Hematopoietic multipotent progenitor cell treated with erythropoietin and hydrocortisone succinate and interleukin-3 and kit ligand, for 4 days (in vitro differentiated cells): Measurements from ENCODE around the gene DHTKD1.
"Not testable (repeated sequence)": the region's sequence is repeated elsewhere in the genome, so short reads cannot be mapped to it uniquely, and the experiment has no call there.

Source experiments
- DNase-seq: peaks from one replicate; pipeline ENCODE4 v3.0.0-alpha.2; 2015

The DHTKD1 gene

DNA sequence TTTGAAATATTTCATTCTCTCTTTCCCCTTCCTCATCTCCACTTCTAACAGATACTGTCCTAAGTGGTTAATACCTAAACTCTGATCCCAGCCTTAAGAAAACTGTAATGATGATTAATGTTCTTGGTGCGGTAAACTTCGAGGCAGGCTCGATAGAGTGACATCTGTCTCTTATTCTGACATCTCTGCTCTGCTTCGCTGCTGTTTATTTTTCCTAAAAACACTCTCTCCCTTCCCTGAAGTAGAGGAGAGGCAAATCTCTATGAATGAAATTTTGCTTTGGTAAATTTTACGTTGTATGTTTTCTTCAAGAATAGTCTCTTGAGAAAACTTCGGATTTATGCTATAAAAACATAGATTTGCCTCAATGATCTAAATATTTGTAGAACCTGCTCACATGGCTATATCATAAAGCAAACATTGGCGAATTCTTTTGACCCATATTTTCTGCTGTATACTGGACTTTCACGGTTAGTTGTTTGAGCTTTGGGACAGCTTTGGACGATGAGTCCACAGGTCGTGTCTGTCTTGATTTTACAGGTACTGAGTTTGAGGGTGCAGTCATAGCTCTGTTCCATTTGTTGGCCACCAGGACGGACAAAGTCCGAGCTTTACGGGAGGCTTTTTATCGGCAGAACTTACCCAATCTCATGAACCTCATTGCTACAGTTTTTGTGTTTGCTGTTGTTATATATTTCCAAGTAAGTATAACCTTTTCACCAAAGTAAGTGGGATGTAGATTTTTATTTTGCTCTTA is 87.8 kb downstream of the DHTKD1 start:
- DNase-seq: no peak

DNA sequence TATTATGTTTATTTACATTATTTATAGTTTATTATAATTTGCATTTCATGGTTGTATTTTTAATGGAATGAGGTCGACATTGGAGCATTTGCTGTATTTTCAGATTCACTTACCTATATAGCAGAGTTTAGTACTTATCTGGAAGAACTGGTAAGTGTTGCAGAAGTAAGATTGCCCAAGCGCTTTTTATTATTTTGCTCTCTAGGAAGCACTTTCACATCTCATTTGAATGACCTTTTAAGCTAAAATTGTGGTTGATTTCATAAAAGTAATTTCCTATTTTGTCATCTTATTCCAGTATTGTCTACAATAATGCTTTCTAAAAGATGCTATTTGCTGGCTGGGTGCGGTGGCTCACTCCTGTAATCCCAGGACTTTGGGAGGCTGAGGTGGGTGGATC is 89.4 kb downstream of the DHTKD1 start:
- DNase-seq: peak; percentile 35

DNA sequence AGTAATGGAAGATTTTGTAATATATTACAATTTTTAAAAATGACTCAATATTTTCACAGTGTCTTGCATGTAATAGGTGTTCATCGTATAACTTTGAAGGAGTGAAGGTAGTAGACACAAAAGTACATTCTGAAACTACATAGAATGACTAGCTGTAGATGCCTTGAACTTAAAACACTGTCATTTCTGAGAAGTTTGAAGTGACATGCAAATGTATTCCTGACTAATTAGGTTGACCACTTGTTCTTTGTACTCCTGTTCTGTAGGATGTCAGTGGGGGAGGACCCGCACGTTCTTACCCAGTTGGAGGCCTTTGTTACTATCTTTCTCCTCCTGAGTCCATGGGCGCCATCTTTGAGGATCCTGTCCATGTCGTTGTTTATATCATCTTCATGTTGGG is 91.9 kb downstream of the DHTKD1 start:
- DNase-seq: no peak

DNA sequence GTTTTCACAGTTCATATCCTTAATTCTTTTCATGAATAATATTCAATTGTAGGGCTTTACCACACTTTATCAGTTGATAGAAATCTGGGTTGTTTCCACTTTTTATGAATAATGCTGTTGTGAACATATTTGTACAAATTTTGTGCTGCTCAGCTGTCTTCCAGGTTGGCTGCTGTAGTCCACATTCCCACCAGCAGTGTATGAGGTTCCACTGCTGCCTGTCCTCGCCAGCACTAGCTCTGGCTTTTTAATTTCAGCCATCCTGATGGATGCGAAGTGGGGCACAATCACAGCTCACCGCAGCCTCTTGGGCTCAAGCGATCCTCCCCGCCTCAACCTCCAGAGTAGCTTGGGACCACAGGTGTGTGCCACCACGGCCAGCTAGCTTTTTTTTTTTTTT is 94.2 kb downstream of the DHTKD1 start:
- no peak for DNase-seq

DNA sequence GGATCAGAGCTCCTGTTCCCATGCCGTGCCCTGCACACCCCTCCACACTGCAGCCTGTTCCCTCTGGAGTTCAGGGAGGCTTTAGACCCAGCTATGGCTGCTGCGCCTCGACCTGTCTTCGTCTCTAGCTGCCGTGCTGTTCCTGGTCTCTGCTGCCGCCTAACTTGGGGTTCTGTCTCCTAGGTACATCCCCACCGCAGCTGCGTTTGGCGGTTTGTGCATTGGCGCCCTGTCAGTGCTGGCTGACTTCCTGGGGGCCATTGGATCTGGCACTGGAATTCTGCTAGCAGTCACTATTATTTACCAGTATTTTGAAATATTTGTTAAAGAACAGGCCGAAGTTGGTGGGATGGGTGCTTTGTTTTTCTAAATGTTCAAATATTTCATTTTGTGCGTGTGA is 95.3 kb downstream of the DHTKD1 start:
- DNase-seq: no peak

DNA sequence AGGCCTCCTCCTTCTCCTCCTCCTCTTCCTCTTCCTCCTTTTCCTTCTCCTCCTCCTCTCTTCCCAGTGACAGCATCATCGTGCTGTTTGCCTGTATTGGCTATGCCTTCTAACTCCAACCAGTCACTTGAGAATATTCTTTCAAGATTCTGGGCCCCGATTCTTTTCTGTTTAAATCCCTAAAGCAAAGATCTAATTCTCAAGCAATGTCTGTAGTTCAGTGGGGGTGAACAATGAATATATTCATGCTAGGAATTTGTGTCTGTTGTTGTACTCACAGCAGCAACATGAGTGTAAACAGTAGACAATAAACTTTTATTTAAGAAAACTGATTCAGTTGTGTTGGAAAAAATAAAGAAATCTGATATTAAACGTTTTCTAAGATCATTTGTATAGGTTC is 96.3 kb downstream of the DHTKD1 start:
- DNase-seq: no peak

DNA sequence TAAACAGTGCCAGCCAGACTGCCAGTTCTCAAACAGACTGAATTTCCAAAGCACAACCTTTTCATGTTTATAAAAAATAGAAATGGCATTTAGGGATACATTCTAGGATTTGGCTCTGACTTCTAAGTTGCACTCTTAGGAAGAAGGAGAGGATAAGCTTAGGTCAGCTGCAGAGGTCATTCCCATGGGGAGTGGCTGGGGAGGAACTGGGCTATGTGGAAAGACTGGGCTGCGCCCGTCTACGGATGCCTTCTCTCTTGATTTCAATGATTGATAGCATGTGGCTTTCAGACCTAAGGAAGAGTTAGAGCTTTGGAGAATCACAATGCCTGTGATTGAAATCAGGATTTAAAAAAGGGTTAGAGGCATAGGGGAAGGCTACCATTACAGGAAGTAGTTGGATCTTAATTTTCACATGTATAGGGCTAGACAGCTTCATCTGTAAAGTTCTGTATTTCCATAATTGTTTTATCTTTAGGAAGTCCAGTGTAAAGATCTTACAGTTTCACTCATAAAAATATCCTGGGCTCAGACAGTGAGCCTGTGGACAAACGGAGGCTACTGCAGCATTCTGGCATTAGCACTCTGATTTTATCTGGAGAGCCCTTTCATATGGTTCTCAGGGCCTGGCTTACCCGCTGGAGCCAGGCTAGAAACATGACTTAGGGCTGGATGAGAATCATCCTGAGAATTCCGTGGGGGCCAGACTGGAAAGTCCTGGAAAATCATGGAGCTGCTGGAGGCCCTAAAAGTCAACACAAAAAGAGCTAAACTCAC is 97.4 kb downstream of the DHTKD1 start:
- no peak for DNase-seq

DNA sequence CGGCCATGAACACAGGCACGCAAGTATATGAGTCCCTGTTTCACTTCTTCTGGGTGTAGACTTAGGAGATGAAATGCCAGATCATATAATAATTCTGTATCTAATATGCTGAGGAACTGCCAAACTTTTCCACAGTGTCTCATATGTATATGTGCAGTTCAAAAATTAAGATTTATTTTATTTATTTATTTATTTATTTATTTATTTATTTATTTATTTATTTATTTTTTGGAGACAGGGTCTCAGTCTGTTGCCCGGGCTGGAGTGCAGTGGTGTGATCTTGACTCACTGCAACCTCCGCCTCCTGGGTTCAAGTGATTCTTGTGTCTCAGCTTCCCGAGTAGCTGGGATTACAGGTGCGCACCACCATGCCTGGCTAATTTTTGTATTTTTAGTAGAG is 102.8 kb downstream of the DHTKD1 start:
- not testable (repeated sequence) for DNase-seq
